ENCODE data around the gene ABLIM2.

The ABLIM2 gene

DNA sequence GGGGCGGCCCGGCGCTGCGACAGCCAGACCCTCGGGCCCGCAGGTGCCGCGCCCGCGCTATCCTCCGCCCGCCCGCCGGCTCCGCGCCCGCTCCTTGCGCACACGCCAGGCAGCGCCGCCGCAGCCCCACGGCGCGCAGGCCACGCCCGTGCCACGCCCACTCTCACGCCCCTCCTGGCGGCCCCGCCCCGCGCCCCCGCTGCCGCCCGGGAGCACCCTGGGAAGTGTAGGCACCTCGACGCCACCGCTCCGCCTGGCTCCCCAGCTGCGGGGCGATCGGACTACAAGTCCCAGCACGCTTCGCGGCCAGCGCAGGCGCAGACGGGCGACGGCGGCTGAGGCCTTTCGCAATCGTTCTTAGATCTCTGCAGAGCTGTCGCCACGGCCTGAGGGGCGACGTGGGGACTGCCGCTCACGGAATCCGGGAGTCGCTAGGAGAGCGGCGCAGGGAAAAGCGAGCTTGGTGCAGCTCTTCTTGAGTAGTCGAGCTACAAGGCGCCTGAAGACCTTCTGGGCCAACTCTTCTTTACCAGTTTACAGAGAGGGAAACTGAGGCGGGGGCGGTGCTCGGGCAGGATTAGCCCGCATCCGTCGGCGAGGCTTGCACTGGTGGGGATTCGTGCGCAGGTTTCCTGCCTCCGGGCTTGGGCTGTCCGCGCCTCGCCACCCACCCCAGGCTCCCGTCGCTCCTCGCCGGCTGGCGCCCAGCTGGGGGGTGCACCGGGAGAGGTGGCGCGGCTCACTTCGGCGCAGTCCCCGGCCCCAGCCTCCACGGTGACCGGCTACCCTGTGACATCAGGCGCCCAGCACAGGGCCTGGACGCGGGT, at the start of gene ABLIM2:
TSS of gene ABLIM2 (minus strand) at position 104 of the 827 bp plus-strand sequence. CDS start 124 bp downstream, outside the sequence.
- in situ Hi-C loops (cut with HindIII; ENCODE audit: low sequenced_read_pairs) = no loop called here

DNA sequence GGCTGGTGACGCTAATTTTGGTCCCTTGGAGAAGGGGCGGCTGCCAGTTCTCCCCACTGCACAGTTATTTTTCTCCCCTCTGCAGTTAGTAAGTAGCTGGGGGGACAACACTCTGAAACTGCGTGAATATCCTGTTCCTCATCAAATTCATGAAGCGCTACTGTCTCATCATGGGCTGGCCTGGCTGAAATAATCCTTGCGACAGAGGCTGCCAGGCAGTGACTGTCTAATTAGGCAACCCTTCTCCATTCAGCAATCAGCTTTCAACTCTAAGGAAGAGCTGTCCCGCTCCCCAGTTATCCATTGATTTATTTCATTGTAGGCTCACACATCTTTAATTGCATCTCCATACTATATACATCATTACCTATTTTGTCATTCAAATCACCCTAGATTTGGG, 48.7 kb upstream of the ABLIM2 start:
- in situ Hi-C loops (cut with HindIII; ENCODE audit: low sequenced_read_pairs) = no loop called here

DNA sequence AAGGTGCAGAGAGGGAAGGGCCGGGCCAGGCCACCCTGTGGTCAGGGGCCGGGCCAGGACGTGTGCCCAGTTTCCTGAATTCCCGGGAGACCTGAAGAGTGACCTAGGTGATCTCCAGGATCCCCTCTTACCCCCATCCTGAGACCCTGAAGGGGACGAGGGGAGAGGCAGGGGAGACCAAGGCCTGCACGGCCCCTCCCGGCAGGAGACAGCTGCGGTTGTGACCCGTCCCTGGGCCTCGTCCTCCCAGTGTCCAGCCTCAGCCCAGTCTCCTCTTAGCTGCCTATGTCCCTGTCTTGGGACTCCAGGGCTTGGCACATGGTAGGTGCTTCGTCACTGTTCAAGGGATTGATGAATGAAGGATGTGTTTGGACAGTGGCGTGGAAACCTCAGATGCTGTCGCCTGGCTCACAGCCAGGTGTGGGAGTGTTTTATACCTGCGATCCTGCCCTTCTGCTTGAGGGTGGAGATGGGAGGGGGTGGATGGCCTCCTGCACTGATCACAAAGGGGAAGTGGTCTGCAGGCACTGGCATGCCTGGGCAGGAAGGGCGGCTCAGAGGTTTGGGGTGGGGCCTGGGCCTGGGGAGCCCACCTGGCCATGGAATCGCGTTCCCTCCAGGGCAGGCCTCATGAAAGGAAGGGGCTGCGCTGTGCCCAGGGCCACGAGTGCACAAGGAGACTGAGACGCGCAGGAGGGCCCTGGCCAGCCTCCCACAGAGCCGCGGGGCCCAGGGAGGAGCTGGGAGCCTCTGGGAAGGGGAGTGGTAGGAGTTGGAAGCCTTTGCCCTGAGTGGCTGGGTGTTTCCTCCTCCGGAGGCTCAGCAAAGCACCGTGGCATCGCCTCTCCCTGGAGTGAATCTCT, 47.4 kb upstream of the ABLIM2 start:
- in situ Hi-C loops (cut with HindIII; ENCODE audit: low sequenced_read_pairs) = no loop called here

DNA sequence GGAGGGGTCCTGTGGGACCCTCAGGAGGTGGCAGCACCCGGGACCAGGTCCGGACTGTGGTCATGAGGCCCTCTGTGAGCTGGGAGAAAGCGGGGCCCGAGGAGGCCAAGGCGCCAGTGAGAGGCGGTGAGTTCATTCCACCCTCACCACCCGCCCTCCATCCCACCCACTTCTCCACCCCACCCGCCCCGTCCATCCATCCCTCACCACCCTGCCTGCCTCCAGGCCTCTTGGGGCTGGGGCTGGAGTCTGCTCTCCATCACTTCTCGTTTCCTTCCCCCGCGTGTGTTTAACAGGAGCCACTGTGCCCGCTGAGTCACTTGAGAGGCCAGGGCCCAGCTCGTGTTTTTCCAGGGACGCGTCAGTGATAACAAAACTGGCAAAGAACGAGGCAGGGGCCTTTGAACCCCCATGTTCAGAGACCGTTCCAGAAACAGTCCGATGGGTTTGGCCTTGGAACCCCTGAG, 46.7 kb upstream of the ABLIM2 start:
- in situ Hi-C loops (cut with HindIII; ENCODE audit: low sequenced_read_pairs) = no loop called here

DNA sequence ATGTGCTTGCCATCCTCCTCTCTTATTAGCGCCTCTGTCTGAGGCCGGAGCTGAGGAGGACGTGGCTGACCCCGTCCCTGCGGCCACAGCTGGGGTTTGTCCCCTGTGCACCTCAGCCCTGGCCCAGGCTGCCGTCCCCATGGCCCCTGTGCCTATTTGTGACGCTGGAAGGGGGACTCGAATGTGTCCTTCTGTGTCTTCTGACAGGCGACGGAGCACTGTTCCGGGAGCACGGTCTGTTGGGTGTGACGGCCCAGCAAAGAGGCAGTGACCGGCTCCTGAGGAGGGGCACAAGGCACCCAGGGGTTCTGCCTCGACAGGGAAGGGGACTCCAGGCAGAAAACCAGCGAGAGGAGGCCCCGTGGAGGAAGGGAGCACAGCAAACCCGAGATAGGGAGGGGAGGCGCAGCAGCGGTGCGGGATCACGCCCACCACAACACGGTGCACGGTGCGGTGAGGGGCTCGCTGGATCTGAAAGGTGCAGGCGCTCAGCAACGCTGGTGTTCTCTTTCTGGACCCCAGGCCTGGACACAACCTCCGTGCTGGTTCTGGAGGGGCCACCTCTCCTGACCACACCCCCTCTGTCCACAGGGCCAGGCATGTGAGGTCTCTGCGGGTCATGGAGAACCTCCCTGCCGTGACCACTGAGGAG, 46.1 kb upstream of the ABLIM2 start:
- in situ Hi-C loops (cut with HindIII; ENCODE audit: low sequenced_read_pairs) = no loop called here

DNA sequence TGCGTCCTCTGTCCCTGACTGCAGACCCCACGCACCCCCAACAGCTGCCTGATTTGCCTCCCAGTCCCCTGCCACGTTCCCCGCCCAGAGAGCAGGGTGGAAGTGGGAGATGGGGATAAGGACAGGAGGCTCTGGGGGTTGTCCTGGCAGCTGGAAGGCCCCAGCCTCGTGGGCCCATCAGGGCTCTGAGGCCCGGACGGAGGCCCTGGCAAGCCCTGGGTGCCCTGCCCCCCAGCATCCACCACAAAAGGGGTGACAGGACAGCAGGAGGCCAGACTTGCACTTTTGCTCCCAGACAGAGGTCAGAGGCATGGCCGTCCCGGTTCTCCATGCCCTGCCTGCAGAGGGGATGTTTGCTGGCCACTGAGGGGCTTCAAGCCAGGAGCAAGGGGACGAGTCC, 45.2 kb upstream of the ABLIM2 start:
- in situ Hi-C loops (cut with HindIII; ENCODE audit: low sequenced_read_pairs) = no loop called here

DNA sequence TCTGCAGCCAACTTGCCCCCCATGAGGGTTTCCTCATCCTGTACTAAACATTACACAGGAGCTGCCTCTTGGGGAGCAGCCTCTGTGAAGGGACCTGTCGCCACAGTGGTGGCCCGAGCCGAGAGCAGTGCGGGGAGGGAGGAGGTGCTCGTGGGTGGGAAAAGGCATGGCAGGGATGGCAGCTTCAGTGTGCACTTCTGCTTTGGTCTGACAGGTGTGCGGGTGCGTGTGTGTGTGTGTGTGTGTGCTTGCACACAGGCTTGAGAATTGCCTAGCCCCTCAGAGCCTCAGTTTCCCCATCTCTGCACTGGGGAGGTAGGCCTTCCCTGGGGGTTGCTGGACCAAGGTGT, 44.4 kb upstream of the ABLIM2 start:
- in situ Hi-C loops (cut with HindIII; ENCODE audit: low sequenced_read_pairs) = no loop called here

DNA sequence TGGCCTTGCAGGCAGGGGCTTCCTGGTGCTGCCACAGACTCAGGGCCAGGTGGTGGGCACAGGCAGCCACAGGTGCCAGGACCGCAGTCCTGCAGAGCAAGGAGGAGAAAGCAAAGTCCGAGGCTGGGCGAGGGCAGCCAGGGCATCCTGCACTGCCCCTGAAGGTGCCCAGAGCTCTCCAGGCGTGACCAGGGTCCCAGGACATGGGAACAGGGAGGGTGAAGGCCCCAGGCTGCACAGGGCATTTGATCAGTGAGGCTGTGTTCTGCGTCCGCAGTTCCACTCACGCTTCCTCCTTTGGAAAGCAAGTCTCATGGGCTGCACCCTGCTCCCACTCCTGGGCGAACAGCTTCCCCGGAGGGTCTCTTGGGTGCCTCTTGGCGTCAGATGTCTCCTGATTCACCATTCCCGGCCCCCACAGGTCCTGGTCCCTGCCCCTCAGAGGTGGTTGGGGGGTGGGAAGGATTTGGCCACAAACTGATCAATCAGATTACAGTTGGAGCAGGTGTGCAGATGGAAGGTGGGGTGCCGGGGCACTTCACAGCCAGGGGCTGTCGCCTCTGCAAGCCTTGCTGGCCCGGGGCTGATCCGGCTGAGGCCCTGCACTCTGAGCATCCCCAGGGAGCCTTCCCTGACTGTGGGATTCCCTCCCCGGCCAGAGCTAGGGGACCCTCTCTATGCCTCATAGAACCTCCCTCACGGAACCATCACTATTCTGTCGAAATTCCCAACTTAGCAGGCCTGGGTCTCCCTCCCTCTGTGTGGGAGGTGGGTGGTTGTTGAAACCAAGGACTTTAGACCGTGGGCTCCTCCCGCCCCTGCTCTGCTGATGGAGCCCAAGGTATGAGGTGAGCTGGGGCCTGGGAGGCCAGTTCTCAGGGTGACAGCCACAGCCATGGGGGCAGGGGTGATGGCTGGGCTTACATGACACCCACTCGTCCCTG, 43.8 kb upstream of the ABLIM2 start:
- in situ Hi-C loops (cut with HindIII; ENCODE audit: low sequenced_read_pairs) = no loop called here

DNA sequence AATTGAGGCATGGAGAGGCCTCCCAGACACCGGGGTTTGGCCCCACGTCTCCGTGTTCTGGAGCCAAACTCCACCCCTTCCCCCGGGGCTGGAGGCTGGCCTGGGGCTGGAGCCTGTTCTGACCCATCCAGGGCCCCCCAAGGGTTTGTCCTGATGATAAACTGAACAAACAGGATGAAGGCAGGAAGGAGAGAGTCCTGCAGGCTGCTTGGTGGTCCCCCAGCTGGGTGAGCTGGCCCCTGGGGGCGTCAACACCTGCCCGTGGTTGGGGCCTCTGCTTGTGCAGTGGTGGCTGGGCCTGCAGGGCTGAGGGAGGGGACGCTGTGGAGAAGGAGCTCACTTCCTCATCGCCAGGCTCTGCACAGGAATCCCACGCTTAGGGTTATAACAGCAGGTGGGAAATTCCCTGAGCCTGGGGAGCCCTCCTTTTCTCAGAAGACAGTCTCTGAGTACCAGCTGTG, 42.7 kb upstream of the ABLIM2 start:
- in situ Hi-C loops (cut with HindIII; ENCODE audit: low sequenced_read_pairs) = no loop called here

DNA sequence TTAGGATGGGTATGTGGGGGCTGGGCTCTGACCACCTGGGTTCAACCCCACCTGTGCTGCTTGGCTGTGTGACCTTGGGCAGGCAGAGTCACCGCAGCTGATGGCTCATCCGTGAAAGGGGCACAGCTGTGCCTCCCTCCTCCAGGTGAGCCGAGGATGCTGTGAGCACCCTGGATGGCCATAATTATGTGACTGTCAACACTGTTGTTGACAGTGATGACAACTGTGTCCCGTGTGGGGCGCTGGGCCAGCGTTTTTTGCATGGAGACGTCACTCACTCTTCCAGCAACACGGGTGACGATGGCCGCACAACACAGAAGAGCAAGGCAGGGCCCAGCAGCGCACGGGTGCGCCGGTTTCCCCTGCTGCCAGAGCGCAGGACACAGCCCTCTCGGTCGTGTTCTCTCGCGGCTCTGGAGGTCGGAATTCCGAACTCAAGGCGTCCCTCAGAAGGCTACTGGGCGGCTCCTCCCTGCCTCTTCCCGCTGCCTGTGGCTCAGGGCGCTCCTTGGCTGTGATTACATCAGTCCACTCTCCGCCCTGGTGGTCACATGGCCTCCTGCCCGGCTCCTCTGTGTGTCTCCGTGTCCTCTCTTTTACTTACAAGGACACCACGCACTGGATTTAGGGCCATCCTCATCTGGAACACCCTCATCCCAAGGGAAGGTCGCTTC, 41.8 kb upstream of the ABLIM2 start:
- in situ Hi-C loops (cut with HindIII; ENCODE audit: low sequenced_read_pairs) = no loop called here

DNA sequence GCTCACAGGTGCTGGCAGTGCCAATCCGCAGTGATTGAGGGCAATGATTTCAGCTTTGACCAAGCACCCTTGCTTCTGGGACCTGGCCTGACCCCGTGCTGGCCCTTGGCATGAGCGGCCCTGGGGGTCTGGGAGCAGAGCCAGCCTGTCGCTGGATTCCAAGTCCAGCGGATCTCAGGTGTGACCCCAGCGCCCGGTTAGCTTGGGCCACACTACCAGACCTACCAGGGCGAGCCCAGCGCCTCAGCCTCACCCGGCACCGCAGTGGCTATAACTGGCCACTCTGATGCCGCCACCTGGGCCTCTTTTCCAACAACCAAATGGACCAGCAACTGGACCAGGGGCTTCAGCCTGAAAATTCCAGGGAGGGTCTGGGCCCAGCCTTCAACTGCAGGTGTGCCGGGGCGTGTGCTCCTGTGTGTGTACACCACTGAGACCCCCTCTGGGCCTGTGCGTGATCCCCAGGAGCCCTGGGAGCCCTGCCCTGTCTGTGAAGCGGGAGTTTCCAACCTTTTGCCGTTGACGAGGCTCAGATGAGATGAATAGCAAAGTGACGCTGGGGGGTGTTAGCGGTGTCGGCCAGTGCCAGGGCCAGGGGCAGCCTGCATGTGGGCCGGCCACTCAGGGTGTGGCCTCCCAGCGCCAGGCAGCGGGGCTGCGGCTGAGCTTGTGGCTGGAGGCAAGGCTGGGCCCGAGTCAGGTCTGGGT, 41.1 kb upstream of the ABLIM2 start:
- in situ Hi-C loops (cut with HindIII; ENCODE audit: low sequenced_read_pairs) = no loop called here

DNA sequence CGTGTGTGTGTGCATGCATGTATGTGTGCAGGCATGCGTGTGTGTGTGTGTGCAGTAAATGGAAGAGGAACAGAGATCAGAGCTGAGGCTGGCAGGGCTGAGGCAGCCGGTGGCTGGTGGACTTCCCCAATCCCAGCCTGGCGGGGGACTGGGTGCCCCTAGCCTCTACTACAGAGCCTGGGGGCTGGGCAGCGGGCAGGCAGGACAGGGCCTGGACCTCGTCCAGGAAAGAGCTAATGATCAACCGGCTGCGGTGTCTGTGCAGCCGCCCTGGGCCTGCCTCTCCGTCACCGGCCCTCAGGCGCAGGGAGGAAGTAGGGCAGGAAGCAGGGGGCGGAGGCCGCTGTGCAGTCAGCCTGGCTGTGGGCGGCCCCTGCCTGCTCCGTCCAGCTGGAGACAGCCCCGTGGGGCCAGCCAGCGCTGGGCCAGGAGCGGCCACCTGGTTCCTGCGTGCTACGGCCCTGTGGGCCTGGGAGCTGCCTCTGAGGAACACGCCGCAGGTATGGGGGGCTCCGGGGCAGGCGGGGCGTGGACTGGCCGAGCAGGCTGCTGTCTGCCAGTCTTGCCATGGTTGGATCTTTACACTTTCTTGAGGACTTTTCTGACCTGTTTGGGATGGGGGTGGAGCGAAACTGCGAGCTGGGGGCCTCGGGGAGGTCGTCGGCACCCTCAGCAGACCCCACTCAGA, 40.4 kb upstream of the ABLIM2 start, which contains the start of gene SH3TC1:
TSS of gene SH3TC1 (plus strand) at position 385 of the 688 bp plus-strand sequence. CDS start 5,905 bp downstream, outside the sequence.
- in situ Hi-C loops (cut with HindIII; ENCODE audit: low sequenced_read_pairs) = no loop called here

DNA sequence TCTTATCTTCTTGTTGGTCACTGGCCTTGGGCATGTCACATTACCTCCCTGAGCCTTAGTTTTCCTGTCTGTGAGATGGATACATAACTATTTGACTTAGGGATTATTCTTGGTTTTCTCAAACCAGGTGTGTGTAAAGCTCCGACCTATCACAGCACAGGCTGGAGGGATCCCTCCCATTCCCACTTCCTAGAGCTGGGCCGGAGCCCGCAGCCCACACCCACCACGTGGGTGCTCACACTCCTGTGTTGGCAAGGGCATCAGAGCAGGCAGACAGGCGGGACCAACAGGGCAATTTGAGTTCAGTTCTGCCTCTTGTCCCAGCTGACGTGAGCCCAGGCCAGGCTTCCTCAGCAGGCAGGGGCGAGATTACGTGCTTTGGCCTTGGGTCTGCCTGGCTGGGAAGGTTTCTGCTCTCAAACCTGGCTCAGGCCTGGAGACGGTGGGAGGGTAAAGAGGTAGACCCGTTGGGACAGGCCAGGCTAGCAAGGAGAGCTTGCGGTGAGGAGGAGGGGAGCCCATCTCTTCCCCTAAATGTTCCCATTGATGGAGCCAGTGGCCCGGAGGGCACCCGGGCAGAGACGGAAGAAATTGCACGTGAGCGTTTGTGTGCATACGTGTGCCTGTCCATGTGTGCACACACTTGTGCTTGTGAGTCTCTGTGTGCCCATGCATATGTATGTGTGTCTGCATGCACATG, 39.7 kb upstream of the ABLIM2 start:
- in situ Hi-C loops (cut with HindIII; ENCODE audit: low sequenced_read_pairs) = no loop called here

DNA sequence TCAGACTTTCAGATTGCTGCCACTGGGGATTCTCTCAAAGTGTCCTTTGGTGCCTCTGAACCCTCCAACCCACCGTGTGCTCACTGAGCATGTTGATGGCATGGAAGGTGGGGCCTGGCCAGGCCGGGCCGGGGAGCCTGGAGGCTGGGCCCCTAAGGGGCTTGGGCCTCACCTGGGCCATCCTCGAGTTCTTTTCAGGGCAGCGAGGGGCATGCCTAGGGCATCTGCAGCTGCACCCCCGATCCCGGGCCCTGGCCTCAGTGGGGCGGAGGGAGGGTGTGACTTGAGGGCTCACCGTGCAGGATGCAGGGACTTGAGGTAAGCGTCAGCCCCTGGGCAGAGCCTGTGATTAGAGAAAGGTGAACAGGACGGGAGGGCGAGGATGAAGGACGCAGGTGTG, 38.9 kb upstream of the ABLIM2 start:
- in situ Hi-C loops (cut with HindIII; ENCODE audit: low sequenced_read_pairs) = no loop called here

DNA sequence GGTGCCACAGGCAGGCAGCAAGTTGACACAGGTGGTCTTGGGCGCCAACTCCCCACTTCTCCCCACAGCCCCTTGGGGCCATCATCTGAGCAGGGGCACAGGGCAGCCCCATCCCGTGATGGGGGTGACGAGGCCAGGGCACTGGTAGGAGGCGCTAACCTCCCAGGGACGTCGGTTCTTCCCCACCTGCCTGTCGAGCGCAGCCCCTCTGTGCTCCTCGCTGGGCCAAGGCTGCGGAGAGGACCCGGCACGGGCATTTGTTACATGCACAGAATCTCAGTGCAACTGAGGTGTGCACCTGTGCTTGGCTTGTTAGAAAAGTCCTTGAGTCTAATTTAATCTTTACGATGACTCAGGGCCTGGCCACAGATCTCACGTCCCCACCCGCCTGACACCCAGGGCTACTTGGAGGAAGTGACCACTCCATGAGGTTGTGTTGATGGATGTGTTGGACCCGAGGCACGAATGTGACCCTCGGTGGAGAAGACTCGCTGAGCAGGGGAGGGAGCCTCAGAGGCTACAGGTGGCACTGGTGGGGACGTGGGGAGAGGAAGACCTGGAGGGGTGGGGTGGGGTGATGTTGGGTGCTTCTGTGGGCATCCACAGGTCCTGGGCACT, 37.3 kb upstream of the ABLIM2 start:
- in situ Hi-C loops (cut with HindIII; ENCODE audit: low sequenced_read_pairs) = no loop called here

DNA sequence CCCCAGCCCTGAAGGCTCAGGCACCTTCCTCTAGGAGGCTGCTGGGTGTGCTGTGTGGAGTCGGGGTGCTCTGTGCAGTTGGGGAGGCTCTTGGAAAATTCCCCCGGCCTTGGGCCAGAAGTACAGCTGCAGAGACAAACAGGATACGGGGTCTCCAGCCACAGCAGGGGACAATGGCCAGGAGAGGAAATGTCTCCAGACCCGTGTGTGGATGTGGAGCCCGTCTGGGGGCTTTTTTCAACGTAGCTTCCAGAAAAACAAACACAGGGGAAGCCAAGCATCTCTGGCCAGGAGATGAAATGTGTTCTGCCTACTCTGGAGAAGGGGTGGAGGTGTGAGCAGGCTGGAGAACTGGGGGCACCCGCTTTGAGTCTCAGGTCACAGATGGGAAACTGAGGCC, 36.8 kb upstream of the ABLIM2 start:
- in situ Hi-C loops (cut with HindIII; ENCODE audit: low sequenced_read_pairs) = no loop called here
